Left renal pelvis (tissue), 4 donors: Measurements from ENCODE around the gene KRTAP10-5. TPM values are rescaled to one million over a fixed set of nuclear protein-coding genes. Genes with fewer than 3 reads are reported as not detected.
"Not testable (repeated sequence)": the region's sequence is repeated elsewhere in the genome, so short reads cannot be mapped to it uniquely, and the experiment has no call there.

ENCODE experiments used
- DNase-seq, 4 donors: peaks; one replicate each; pipeline ENCODE4 v3.0.0-alpha.2; 2013; ENCODE audit warnings: low read depth in 4 of 4, low spot score in 3 of 4
- polyA plus RNA-seq, 4 donors: library from polyadenylated mRNA; unstranded; fragments of 120-200 nt; gene quantifications; one replicate each; pipeline ENCODE4 v1.2.1, GENCODE V29; 2013; ENCODE audit not compliant: insufficient read length in 4 of 4

Gene KRTAP10-5
- polyA plus RNA-seq, 4 donors, result not detected

- DNase-seq, result no peak
Measured at GRCh38 chr21:44572959-44573583, 7.3 kb downstream of the KRTAP10-5 start.

DNA sequence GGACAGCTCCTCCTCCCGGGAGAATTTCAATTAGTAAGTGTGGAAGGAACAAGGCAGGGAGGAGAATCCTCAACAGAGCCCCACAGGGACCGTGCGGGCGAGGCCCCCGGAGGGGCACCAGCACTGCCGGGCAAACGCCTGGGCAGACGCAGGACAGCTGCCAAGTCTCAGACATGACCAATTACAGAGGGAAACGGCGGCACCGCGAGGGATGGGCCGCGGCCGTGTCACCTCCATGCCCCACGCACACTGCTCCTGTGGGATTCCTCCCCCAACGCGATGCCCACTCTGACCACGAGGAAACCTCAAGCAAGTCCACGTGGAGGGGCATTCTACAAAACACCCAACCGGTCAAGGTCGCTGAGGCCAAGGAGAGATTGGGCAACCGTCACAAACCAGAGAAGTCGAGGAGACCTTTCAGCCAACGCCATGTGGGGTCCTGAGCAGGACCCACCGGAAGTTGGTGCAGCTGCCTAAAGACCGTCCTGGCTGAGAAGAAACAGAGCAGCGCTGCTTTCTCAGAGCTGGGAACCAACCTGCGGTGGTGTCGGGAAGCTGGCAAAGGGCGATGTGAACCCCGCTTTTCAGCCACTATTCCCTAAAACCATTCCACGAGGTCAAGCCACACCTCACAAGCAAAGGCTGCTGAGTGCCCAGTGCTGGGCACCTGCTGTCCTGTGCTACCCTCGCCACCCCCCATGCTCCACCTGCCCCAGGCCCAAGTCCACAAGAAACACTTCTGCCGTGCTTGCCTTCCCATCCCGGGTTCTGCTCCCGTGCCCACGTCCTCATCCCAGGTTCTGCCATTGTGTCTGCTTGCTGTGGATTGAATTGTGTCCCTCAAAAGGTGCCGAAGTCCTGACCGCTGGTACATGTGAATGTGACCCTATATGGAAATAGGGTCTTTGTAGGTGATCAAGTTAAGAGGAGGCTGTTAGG lies 8.3 kb downstream of the KRTAP10-5 start:
- no peak for DNase-seq

GRCh38 chr21:44571296-44571695 lies 9.1 kb downstream of the KRTAP10-5 start:
- DNase-seq, result no peak

DNA sequence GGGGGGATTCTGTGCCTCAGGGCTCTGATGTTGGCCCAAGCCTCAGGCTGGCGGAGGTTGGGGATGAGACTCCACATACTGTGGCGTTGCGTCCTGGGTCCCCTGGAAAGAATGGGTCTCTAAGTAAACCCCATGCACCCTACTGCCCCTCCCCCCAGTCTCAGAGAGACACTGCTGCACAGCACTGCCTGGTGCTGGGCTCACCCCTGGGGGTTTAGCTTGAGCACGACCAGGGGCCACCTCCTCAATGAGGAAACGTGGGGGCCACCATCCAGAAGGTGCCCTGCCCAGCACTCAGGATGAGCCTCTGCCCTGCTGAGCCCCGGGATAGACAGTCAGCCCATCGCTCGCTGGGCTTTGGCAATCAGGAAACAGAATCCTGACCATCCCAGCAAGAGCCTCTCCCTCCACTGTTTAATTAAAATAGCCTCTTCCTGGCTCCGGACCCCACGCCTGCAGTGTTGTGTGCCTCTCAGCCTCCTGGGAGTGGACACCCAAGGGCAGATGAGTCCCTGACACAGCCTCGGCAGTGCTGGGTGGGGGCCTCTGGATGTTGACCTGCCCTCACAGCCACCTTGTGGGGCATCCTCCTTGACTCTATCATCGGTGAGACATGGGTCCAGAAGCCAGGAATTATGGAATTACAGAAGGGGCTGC lies 10.4 kb downstream of the KRTAP10-5 start:
- DNase-seq, result no peak

DNA sequence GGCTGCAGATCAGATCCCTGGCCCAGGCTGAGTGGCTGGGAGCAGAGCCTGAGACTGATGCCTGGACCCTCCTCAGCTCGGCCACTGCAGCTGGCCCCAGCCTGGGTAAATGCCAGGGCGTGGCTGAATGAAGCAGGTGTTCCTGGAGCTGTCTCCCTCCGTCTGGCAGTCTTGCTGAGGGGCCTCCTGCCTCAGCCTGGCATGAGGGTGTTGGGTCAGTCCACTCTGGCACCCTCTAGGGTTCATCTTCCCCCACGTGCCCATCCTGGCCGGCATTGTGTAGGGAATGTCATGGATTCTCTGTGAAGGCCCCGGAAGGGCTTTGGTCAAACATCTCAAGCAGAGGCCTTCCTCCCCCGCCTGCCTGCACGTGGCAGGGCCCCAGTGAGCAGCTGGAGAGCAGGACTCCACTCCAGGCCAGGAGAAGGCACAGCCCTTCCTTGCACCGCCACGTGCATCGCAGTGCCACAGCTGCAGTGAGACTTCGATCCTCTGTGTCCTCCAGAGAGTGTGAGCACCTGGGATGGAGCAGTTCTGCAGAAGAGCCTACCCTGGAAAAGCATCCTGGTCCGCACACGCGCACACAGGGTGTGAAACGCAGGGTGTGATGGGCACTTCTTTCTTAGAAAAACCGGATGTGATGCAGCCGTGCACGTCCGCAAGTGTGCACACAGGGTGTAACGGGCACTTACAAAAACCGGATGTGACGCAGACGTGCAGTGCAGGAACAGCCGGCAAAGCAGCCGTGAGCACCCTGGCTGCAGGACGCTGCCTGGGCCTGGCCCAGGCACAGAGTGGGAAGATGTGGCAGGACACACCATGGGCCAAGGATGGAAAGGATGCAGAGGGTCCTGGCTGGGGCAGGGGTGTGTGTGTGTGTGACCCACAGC lies 11.5 kb downstream of the KRTAP10-5 start:
- DNase-seq, result no peak

DNA sequence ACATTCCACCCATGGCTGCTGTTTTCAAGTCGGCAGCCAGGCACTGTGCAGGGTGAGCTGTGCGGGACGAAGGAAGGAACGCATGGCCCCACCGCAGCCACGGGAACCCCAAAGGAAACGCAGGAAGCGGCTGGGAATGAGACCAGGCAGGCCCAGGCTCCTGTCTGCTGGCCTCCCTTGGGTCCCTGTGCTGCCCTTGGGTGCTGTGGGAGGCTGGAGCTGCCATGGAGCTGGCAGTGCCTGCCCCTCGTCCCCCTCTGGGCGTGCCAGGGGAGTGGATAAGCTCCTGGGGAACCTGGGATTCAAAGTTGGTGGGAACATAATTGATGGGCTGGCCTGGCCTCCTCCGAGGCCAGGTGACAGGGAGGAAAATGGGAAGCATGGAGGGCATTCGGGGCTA lies 12.1 kb downstream of the KRTAP10-5 start:
- no peak for DNase-seq

- DNase-seq, result no peak
Measured at GRCh38 chr21:44567481-44568171, 12.8 kb downstream of the KRTAP10-5 start.

GRCh38 chr21:44566403-44566802 lies 14.0 kb downstream of the KRTAP10-5 start:
- no peak for DNase-seq

DNA sequence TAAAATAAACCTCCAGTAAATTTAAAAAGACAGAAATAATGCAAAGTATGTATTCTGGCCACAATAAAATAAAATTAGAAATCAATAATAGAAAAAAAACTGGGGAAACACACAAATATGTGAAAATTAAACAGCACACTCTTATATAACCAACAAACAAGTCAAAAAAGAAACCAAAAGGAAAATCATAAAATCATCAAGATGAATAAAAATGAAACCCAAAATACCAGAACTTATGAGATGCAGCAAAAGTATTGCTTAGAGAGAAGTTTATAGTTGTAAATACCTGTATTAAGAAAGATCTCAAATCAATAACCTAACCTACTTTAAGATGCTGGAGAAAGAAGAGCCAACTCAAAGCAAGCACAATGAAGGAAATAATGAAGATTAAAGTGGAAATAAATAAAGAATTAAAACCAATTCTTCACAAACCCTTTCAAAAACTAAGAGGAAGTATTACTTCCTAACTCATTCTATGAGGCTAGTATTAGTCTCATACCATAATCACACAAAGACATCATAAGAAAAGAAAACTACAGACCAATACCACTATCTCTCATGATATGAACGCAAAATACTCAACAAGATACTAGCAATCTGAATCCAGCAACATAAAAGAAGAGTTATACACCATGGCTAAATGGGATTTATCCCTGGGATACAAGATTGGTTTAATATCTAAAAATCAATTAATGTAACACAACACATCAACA lies 15.4 kb downstream of the KRTAP10-5 start:
- no peak for DNase-seq

GRCh38 chr21:44564099-44564498 lies 16.3 kb downstream of the KRTAP10-5 start:
- no peak for DNase-seq

- no peak for DNase-seq
Measured at GRCh38 chr21:44558695-44559094, 21.7 kb downstream of the KRTAP10-5 start, which contains the start of gene KRTAP10-3. Gene KRTAP10-3, minus strand, starts transcription at chr21:44558795. Its CDS starts 80 bp downstream, at chr21:44558715.

- not testable (repeated sequence) for DNase-seq
Measured at GRCh38 chr21:44558329-44558675, 22.1 kb downstream of the KRTAP10-5 start.

- no peak for DNase-seq
Measured at GRCh38 chr21:44557491-44558328, 22.7 kb downstream of the KRTAP10-5 start.

GRCh38 chr21:44556879-44557278 lies 23.5 kb downstream of the KRTAP10-5 start:
- no peak for DNase-seq

- DNase-seq, result no peak
Measured at GRCh38 chr21:44555200-44555875, 25.1 kb downstream of the KRTAP10-5 start.

DNA sequence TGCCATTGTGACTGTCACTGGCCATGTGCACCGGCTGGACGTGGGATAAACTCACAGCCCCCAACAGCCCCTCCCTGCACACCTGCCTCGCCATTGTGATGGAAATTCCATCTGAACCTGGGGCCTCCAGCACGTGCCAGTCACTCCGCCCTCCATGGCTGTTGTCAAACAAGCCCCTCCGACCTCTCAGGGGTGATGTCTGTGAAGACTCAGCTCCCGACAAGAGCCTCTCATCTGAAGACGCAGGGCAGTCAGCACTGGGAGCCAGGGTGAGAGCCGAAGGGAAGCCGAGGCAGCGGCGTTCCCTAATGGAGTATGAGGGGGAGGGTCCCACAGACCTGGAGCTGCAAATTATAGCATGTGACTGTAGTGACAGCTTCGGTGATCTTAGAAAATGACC lies 27.7 kb downstream of the KRTAP10-5 start:
- no peak for DNase-seq

DNA sequence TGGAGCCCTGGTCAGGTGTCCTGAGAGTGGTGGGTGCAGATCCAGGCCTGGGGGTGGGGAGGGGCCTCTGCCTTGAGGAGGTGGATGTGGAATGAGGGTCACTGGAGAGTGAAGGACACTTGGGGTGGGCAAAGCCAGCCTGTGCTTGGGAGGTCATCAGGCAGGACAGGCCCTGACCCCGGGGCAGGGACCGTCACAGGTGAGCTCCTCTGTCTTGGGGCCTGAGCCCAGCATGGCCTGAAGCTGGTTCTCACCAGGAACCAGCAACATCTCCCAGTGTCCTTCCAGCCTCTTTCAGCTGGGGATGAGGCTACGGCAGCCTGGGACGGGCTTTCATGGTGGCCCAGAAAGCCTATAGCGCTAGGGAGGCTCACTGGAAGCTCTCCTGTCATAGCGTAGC lies 28.3 kb downstream of the KRTAP10-5 start:
- no peak for DNase-seq
